CD1c-positive myeloid dendritic cell (primary cell): ENCODE data around the gene ZCCHC2.

Source experiments
- DNase-seq: peaks from one replicate; pipeline ENCODE4 v3.0.0-alpha.2; 2016; ENCODE audit errors: extremely low spot score

ZCCHC2 gene

DNA sequence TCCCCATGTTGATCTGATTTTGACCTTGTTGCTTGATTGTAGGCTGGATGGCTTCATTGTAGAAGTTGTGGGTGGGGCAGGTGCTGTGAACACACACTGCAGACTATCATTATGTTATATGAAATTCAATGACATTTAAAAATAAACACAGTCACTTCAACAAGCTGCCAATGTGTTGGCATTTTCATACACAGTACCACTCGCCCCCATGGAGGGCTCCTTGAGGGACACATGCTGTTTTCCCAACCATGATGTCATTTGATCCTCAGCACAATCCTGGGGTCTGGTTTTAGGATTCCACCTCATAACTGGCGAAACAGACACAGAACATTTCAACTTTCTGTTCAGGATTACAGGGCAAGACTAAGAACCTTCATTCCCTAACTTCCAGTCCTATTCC is 86.9 kb downstream of the ZCCHC2 start:
- DNase-seq: no peak

GRCh38 chr18:62610351-62610700 is 87.5 kb downstream of the ZCCHC2 start:
- no peak for DNase-seq

GRCh38 chr18:62610701-62611411 is 88.0 kb downstream of the ZCCHC2 start:
- no peak for DNase-seq

GRCh38 chr18:62611453-62612288 is 88.8 kb downstream of the ZCCHC2 start:
- DNase-seq: peak; percentile 11

GRCh38 chr18:62612289-62612645 is 89.4 kb downstream of the ZCCHC2 start:
- DNase-seq: no peak

GRCh38 chr18:62612776-62613175 is 90.0 kb downstream of the ZCCHC2 start:
- peak; percentile 70 for DNase-seq

- DNase-seq: peak; percentile 59
Observed at GRCh38 chr18:62614494-62614893, 91.7 kb downstream of the ZCCHC2 start.

DNA sequence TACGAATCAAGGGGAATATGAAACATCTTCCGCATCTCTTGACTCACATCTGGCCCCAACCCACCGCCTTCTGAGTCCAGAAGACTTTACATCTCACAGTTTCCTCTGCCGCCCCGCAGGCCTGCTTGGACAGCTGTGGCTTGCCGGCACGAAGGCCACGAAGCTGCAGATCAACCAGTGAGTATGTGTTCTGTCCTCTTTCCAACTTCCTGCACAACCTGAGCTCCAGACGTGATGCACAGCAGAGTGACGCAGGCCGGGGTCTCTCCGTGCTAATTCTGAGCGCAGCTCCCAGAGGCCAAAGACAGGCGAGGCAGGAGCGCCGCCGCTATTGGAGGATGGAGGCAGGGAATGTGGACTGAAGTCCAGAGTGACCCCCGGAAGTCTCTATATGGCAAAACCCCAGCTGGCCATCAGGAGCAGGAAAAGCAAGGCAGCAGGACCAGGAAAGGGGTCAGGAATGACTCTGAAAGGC is 93.5 kb downstream of the ZCCHC2 start:
- no peak for DNase-seq

- no peak for DNase-seq
Observed at GRCh38 chr18:62617793-62618591, 95.2 kb downstream of the ZCCHC2 start.

DNA sequence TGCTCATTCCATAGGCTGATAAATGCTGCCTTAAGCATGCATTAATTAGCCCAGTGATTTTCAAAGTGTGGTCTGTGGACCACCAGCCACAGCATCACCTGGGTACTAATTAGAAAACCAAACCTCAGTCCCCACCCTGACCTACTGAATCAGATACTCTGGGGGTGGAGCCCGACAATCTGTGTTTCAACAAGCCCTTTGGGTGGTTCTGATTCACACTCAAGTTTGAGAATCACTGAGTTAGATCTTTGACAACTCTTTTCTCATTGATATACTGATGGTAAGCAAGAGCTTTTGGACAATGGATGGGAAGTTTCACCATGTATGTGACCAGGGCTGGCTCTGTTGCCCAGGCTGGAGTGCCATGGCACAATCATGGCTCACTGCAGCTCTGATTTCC is 95.9 kb downstream of the ZCCHC2 start:
- DNase-seq: no peak

DNA sequence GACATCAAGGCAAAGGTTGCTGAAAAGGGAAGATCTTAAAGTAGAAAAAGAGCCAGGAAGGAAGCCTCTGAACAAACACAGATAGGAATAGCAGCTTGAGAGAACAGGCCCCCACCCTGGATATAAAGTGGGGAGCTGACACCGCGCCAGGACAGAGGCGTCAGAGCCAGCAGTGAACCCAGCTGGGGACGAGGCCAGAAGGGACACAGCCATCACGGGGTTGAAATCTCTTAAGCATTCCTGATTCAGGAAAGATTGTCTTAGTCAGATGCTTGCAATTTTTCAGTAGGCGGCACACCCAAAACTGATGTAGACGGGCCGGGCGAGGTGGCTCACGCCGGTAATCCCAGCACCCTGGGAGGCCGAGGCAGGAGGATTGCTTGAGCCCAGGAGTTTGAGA is 98.7 kb downstream of the ZCCHC2 start:
- no peak for DNase-seq

DNA sequence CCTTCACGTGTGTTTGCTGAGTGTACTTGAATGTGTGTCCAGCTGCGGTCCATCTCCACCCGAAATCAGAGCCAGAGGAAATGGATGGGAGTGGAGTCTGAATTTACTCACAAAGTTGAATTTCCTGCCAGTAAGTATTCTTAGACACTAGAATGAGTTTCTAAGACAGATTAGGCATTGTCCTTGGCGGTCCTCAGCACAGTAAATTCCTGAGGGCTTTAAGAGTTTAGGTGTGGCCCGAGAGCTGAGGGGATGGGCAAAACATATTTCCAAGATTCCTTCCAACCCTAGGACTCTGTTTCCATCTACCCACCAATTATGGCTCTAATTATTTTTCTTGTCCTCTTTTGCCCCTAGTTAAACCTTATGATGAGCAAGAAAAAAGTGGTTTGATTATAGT is 102.2 kb downstream of the ZCCHC2 start:
- DNase-seq: no peak
